HEK293 (cell line): ENCODE results near the gene GNB4.

Source experiments
- CTCF ChIA-PET: fragments of 350-600 bp; formaldehyde crosslinking; extraction: SDS; loops from one replicate; lab custom pipeline; 2021; ENCODE audit warnings: antibody characterized with exemption; lab: Yijun Ruan, JAX
- POLR2A ChIA-PET: fragments of 300-600 bp; formaldehyde crosslinking; extraction: SDS; loops from one replicate; lab custom pipeline; 2020; ENCODE audit warnings: antibody characterized with exemption, inconsistent platforms; lab: Yijun Ruan, JAX
- H3K27ac ChIP-seq: fragments of 200-500 bp; sonication (Bioruptor generic); 2 replicates; pipeline ENCODE4 v1.5.1; 2014; ENCODE audit warnings: low read depth, low read length, control low read depth, inconsistent platforms; ENCODE audit errors: extremely low read depth
- H3K36me3 ChIP-seq, 2 experiments: fragments of 200-500 bp in 1 of 2; sonication (Bioruptor generic) in 1 of 2; 1 replicate in 1 of 2; 2 replicates in 1 of 2; pipeline ENCODE4 v1.5.1; 2014 to 2017; ENCODE audit warnings: inconsistent platforms in 2 of 2, low read length in 2 of 2; ENCODE audit not compliant: control insufficient read depth in 2 of 2, insufficient read depth in 1 of 2
- H3K4me1 ChIP-seq: fragments of 200-500 bp; sonication (Bioruptor generic); 2 replicates; pipeline ENCODE4 v1.5.1; 2014; ENCODE audit warnings: mild to moderate bottlenecking, low read length, inconsistent platforms; ENCODE audit not compliant: control insufficient read depth, insufficient read depth
- H3K4me3 ChIP-seq: 2 replicates; pipeline ENCODE4 v1.5.1; 2011; ENCODE audit warnings: low read depth, mild to moderate bottlenecking, control low read depth, low read length, moderate library complexity
- H3K9me3 ChIP-seq: fragments of 200-500 bp; sonication (Bioruptor generic); 2 replicates; pipeline ENCODE4 v1.5.1; 2014; ENCODE audit warnings: low read depth, low read length, inconsistent platforms; ENCODE audit not compliant: control insufficient read depth, insufficient read depth
- BCL11B ChIP-seq: fragments of 450-650 bp; formaldehyde crosslinking; IDR thresholded peaks from 2 replicates; pipeline ENCODE4 v1.5.1; 2016; ENCODE audit warnings: low read depth, missing biosample characterization, missing genetic modification characterization
- EGR2 ChIP-seq: fragments of 450-650 bp; formaldehyde crosslinking; IDR thresholded peaks from 2 replicates; pipeline ENCODE4 v1.5.1; 2016; ENCODE audit warnings: low read depth, missing biosample characterization, missing genetic modification characterization
- IKZF3 ChIP-seq: fragments of 450-650 bp; IDR thresholded peaks from 2 replicates; pipeline ENCODE4 v1.5.0; 2018; ENCODE audit warnings: missing biosample characterization, mild to moderate bottlenecking, missing genetic modification characterization, moderate library complexity
- SP2 ChIP-seq: fragments of 450-650 bp; formaldehyde crosslinking; IDR thresholded peaks from 2 replicates; pipeline ENCODE4 v1.5.1; 2016; ENCODE audit warnings: missing biosample characterization, missing genetic modification characterization
- ZBTB21 ChIP-seq: fragments of 450-650 bp; formaldehyde crosslinking; IDR thresholded peaks from 2 replicates; pipeline ENCODE4 v1.5.1; 2017; ENCODE audit warnings: missing biosample characterization, missing genetic modification characterization
- ZBTB8A ChIP-seq: fragments of 450-650 bp; formaldehyde crosslinking; IDR thresholded peaks from 2 replicates; pipeline ENCODE4 v1.5.1; 2016; ENCODE audit warnings: missing biosample characterization, missing genetic modification characterization
- ZFP3 ChIP-seq: fragments of 450-650 bp; formaldehyde crosslinking; IDR thresholded peaks from 2 replicates; pipeline ENCODE4 v1.5.1; 2016; ENCODE audit warnings: low read depth, missing biosample characterization, missing genetic modification characterization
- ZFP69B ChIP-seq: fragments of 450-650 bp; formaldehyde crosslinking; IDR thresholded peaks from 2 replicates; pipeline ENCODE4 v1.5.1; 2016; ENCODE audit warnings: missing biosample characterization, missing genetic modification characterization
- ZIC2 ChIP-seq: fragments of 450-650 bp; formaldehyde crosslinking; IDR thresholded peaks from 2 replicates; pipeline ENCODE4 v1.5.1; 2016; ENCODE audit warnings: missing biosample characterization, missing genetic modification characterization
- ZNF112 ChIP-seq: fragments of 450-650 bp; formaldehyde crosslinking; IDR thresholded peaks from 2 replicates; pipeline ENCODE4 v1.5.0; 2017; ENCODE audit warnings: missing biosample characterization, missing genetic modification characterization
- ZNF146 ChIP-seq: fragments of 450-650 bp; formaldehyde crosslinking; IDR thresholded peaks from 2 replicates; pipeline ENCODE4 v1.5.1; 2016; ENCODE audit warnings: missing biosample characterization, missing genetic modification characterization
- ZNF19 ChIP-seq: fragments of 450-650 bp; formaldehyde crosslinking; IDR thresholded peaks from 2 replicates; pipeline ENCODE4; 2016; ENCODE audit warnings: missing biosample characterization, missing genetic modification characterization, low read depth
- ZNF266 ChIP-seq: fragments of 450-650 bp; formaldehyde crosslinking; IDR thresholded peaks from 2 replicates; pipeline ENCODE4 v1.5.1; 2016; ENCODE audit warnings: missing biosample characterization, missing genetic modification characterization, low read depth
- ZNF274 ChIP-seq, 2 experiments: fragments of 200-500 bp in 1 of 2; fragments of 450-650 bp in 1 of 2; sonication (Bioruptor generic) in 1 of 2; formaldehyde crosslinking in 1 of 2; IDR thresholded peaks; 2 replicates each; pipeline versions ENCODE4 v1.5.1 to v1.6.1; 2014 to 2016; ENCODE audit warnings: borderline replicate concordance in 1 of 2, inconsistent platforms in 1 of 2, low read length in 1 of 2, missing biosample characterization in 1 of 2, missing genetic modification characterization in 1 of 2
- ZNF433 ChIP-seq: fragments of 450-650 bp; formaldehyde crosslinking; IDR thresholded peaks from 2 replicates; pipeline ENCODE4 v1.5.1; 2016; ENCODE audit warnings: missing biosample characterization, missing genetic modification characterization, low read depth
- ZNF473 ChIP-seq: fragments of 450-650 bp; formaldehyde crosslinking; IDR thresholded peaks from 2 replicates; pipeline ENCODE4 v1.5.1; 2017; ENCODE audit warnings: missing biosample characterization, missing genetic modification characterization
- ZNF624 ChIP-seq: fragments of 450-650 bp; formaldehyde crosslinking; IDR thresholded peaks from 2 replicates; pipeline ENCODE4 v1.5.1; 2017; ENCODE audit warnings: missing biosample characterization, missing genetic modification characterization
- ZNF660 ChIP-seq: fragments of 450-650 bp; IDR thresholded peaks from 2 replicates; pipeline ENCODE4 v1.5.1; 2018; ENCODE audit warnings: missing biosample characterization, mild to moderate bottlenecking, missing genetic modification characterization
- ZNF837 ChIP-seq: fragments of 450-650 bp; formaldehyde crosslinking; IDR thresholded peaks from 2 replicates; pipeline ENCODE4 v1.5.1; 2016; ENCODE audit warnings: missing biosample characterization, missing genetic modification characterization
- TF ChIP-seq, protein P1 (sequence below): fragments of 450-650 bp; formaldehyde crosslinking; IDR thresholded peaks from 2 replicates; pipeline ENCODE4 v1.5.1; 2016; ENCODE audit warnings: missing biosample characterization, missing genetic modification characterization
- TF ChIP-seq, protein P2 (sequence below): fragments of 450-650 bp; formaldehyde crosslinking; conservative IDR thresholded peaks from 2 replicates; pipeline ENCODE4 v1.5.1; 2016; ENCODE audit warnings: low read depth, missing biosample characterization, missing genetic modification characterization
- TF ChIP-seq, protein P3 (sequence below): fragments of 450-650 bp; formaldehyde crosslinking; IDR thresholded peaks from 2 replicates; pipeline ENCODE4 v1.5.1; 2016; ENCODE audit warnings: missing biosample characterization, missing genetic modification characterization
- TF ChIP-seq, protein P4 (sequence below): fragments of 450-650 bp; formaldehyde crosslinking; IDR thresholded peaks from 2 replicates; pipeline ENCODE4 v1.5.1; 2016; ENCODE audit warnings: missing biosample characterization, missing genetic modification characterization

Gene GNB4

DNA sequence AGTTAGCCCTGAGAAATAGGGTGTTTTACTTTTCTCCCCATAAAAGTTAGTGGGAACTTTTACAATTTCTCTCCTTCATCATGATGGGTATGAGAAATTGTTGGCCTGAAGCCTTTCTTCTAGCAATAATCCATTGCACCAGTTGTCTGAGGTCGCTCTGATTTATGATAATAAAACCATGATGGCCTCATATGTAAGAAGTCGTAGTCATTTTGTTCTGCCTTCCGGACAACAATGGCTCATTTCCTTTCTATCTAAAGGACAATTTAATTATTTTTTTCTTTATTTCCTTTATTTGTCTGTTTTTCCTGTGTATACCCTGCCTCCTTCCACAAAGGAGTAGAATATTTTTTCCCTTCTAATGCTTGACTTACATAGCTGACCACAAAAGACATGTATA lies 31.6 kb upstream of the GNB4 start:
- Histone ChIP-seq H3K4me3 (no peak overlapping the region), H3K9me3 (no peaks in the 10 kb centered on the region), H3K27ac (no peak overlapping the region), H3K4me1 (no peaks in the 10 kb centered on the region), H3K36me3 (no peaks in the 10 kb centered on the region)
- CTCF ChIA-PET, result interaction anchor here (0.7 kb wide), 2 partner anchors 32 to 327 kb away, joined by 3 read pairs; partner anchors contain the start of gene GNB4
- POLR2A ChIA-PET, result no interaction called here
- TF ChIP-seq, protein P1, sequence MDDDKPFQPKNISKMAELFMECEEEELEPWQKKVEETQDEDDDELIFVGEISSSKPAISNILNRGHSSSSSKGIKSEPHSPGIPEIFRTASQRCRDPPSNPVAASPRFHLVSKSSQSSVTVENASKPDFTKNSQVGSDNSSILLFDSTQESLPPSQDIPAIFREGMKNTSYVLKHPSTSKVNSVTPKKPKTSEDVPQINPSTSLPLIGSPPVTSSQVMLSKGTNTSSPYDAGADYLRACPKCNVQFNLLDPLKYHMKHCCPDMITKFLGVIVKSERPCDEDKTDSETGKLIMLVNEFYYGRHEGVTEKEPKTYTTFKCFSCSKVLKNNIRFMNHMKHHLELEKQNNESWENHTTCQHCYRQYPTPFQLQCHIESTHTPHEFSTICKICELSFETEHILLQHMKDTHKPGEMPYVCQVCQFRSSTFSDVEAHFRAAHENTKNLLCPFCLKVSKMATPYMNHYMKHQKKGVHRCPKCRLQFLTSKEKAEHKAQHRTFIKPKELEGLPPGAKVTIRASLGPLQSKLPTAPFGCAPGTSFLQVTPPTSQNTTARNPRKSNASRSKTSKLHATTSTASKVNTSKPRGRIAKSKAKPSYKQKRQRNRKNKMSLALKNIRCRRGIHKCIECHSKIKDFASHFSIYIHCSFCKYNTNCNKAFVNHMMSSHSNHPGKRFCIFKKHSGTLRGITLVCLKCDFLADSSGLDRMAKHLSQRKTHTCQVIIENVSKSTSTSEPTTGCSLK (tag by site-specific recombination), result no peak
- no peak for TF ChIP-seq EGR2
- TF ChIP-seq ZNF146, result no peak
- no peak for TF ChIP-seq ZBTB21 (tag by site-specific recombination)
- no peak for TF ChIP-seq ZNF433 (tag by site-specific recombination)

GRCh38 chr3:179476215-179476614 lies 24.9 kb upstream of the GNB4 start:
- Histone ChIP-seq H3K4me3 (no peak overlapping the region), H3K36me3 (no peaks in the 10 kb centered on the region), H3K4me1 (no peaks in the 10 kb centered on the region), H3K9me3 (no peaks in the 10 kb centered on the region), H3K27ac (no peak overlapping the region)
- CTCF ChIA-PET, result interaction anchor here (0.5 kb wide), 1 partner anchor 14 kb away, joined by 7 read pairs; no protein-coding TSS in a partner anchor
- TF ChIP-seq ZFP69B (tag by site-specific recombination), result no peak
- TF ChIP-seq BCL11B, result no peak
- no peak for TF ChIP-seq ZNF660 (tag by site-specific recombination)
- TF ChIP-seq ZNF266 (tag by site-specific recombination), result no peak
- no peak for TF ChIP-seq ZBTB8A (tag by site-specific recombination)
- TF ChIP-seq, protein P2, sequence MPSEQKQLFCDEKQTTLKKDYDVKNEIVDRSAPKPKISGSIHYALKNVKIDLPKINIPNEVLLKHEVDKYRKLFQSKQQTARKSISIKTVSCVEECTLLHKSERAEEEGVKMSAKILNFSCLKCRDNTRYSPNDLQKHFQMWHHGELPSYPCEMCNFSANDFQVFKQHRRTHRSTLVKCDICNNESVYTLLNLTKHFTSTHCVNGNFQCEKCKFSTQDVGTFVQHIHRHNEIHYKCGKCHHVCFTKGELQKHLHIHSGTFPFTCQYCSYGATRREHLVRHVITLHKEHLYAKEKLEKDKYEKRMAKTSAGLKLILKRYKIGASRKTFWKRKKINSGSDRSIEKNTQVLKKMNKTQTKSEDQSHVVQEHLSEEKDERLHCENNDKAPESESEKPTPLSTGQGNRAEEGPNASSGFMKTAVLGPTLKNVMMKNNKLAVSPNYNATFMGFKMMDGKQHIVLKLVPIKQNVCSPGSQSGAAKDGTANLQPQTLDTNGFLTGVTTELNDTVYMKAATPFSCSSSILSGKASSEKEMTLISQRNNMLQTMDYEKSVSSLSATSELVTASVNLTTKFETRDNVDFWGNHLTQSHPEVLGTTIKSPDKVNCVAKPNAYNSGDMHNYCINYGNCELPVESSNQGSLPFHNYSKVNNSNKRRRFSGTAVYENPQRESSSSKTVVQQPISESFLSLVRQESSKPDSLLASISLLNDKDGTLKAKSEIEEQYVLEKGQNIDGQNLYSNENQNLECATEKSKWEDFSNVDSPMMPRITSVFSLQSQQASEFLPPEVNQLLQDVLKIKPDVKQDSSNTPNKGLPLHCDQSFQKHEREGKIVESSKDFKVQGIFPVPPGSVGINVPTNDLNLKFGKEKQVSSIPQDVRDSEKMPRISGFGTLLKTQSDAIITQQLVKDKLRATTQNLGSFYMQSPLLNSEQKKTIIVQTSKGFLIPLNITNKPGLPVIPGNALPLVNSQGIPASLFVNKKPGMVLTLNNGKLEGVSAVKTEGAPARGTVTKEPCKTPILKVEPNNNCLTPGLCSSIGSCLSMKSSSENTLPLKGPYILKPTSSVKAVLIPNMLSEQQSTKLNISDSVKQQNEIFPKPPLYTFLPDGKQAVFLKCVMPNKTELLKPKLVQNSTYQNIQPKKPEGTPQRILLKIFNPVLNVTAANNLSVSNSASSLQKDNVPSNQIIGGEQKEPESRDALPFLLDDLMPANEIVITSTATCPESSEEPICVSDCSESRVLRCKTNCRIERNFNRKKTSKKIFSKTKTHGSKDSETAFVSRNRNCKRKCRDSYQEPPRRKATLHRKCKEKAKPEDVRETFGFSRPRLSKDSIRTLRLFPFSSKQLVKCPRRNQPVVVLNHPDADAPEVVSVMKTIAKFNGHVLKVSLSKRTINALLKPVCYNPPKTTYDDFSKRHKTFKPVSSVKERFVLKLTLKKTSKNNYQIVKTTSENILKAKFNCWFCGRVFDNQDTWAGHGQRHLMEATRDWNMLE, result no peak
- TF ChIP-seq ZNF837, result no peak
- TF ChIP-seq IKZF3, result no peak
- no peak for TF ChIP-seq ZNF19
- no peak for TF ChIP-seq ZNF473 (tag by site-specific recombination)
- no peak for TF ChIP-seq ZNF624 (tag by site-specific recombination)
- TF ChIP-seq, protein P1 (tag by site-specific recombination), result no peak
- no peak for TF ChIP-seq ZNF112
- no peak for TF ChIP-seq ZIC2
- TF ChIP-seq, protein P3, sequence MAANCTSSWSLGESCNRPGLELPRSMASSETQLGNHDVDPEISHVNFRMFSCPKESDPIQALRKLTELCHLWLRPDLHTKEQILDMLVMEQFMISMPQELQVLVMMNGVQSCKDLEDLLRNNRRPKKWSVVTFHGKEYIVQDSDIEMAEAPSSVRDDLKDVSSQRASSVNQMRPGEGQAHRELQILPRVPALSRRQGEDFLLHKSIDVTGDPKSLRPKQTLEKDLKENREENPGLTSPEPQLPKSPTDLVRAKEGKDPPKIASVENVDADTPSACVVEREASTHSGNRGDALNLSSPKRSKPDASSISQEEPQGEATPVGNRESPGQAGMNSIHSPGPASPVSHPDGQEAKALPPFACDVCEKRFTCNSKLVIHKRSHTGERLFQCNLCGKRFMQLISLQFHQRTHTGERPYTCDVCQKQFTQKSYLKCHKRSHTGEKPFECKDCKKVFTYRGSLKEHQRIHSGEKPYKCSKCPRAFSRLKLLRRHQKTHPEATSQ, result no peak
- TF ChIP-seq ZNF274 (IDR thresholded peaks at IDR 0.05; ENCODE audit: low read length), result no peak
- TF ChIP-seq ZNF274 (tag by site-specific recombination; IDR thresholded peaks at IDR 0.05; ENCODE audit: borderline replicate concordance), result no peak
- no peak for TF ChIP-seq SP2 (tag by site-specific recombination)
- TF ChIP-seq ZFP3 (tag by site-specific recombination), result no peak
- TF ChIP-seq, protein P4, sequence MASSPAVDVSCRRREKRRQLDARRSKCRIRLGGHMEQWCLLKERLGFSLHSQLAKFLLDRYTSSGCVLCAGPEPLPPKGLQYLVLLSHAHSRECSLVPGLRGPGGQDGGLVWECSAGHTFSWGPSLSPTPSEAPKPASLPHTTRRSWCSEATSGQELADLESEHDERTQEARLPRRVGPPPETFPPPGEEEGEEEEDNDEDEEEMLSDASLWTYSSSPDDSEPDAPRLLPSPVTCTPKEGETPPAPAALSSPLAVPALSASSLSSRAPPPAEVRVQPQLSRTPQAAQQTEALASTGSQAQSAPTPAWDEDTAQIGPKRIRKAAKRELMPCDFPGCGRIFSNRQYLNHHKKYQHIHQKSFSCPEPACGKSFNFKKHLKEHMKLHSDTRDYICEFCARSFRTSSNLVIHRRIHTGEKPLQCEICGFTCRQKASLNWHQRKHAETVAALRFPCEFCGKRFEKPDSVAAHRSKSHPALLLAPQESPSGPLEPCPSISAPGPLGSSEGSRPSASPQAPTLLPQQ (tag by site-specific recombination), result no peak
- POLR2A ChIA-PET, result no interaction called here
